ENCODE data around the gene CACNA1E.

CACNA1E gene

GRCh38 chr1:181680871-181681270 is 197.6 kb downstream of the CACNA1E start:
- no peak for DNase-seq (ENCODE audit: low read depth in 2 of 2)

- DNase-seq (ENCODE audit: low read depth in 2 of 2), result no peak
Measured at GRCh38 chr1:181685211-181685610, 201.9 kb downstream of the CACNA1E start.

GRCh38 chr1:181701891-181702290 is 218.6 kb downstream of the CACNA1E start:
- no peak for DNase-seq (ENCODE audit: low read depth in 2 of 2)

DNA sequence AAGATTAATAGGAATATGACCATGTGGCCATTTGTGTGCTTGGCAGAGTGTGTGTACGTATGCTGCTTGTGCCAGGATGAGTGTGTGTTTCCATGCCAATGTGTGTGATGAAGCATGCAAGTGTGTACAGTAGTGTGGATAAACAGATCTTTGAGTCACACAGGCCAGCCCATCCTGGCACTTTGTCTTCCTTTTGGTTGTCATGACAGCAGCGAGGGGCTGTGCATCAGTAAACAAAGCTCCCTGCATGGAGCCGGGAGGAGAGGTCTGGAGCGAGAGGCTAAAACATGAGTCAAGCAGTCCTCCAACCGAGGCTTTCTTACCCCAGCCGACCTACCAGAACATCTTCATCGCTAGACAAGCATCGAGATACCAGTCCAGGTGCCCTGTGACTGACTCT is 221.2 kb downstream of the CACNA1E start:
- DNase-seq (ENCODE audit: low read depth in 2 of 2), result no peak

DNA sequence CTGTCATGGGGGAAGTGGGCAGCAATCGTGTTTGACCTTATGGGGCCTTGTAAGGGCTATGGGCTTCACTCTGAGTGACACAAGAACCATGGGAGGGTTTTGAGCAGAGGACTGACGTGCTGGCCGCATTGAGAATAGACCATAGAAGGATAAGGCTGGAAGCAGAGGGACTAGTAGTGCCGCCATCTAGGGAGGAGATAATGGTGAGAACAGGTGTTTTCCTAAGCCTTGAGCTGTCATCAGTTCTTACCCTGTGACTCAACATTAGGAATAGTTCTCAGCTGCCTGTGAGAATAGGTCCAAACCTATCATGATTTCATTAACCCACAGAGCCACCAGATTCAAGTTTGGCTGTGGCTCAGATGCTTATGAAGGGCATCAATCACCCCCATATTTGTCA is 228.5 kb downstream of the CACNA1E start:
- DNase-seq (ENCODE audit: low read depth in 2 of 2), result no peak

DNA sequence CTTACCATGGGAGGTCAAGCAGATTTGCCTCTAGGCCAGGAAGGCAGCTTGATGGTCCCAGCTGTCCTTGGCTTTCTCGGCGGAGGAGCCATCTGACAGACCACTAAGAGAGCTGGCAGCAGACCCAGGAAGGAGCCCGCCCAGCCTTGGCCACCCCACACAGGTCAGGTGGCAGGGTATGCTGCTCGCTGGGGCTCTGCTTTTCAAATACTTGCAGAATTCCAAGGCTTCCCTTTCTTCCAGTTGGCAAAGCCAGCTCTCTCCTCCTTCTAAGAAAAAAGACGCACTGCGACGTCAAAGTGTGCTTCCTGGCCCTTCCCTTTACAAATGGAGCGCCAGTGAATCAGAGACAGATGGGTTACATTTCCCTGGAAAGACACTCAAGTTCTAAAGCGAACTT is 229.4 kb downstream of the CACNA1E start:
- DNase-seq (ENCODE audit: low read depth in 2 of 2), result no peak

DNA sequence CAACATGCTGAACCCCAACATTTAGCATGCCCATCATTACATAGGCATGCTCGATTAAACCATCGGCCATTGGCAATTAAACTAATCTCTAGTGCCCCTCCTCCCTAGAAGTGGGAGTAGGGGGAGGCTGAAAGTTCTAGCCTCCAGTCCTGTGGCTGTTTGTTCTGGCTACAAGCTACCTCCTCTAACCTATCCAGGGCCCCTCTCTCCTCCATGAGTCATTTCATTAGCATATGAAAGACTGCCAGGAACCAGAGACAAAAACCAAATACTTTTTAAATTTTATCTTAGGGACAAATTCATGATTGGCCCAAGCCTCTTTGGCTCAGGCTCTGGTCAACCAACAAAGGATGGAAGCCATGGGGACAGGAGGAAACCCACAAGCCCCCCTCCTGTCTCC is 231.1 kb downstream of the CACNA1E start:
- no peak for DNase-seq (ENCODE audit: low read depth in 2 of 2)

GRCh38 chr1:181718034-181718433 is 234.7 kb downstream of the CACNA1E start:
- DNase-seq (ENCODE audit: low read depth in 2 of 2), result no peak

DNA sequence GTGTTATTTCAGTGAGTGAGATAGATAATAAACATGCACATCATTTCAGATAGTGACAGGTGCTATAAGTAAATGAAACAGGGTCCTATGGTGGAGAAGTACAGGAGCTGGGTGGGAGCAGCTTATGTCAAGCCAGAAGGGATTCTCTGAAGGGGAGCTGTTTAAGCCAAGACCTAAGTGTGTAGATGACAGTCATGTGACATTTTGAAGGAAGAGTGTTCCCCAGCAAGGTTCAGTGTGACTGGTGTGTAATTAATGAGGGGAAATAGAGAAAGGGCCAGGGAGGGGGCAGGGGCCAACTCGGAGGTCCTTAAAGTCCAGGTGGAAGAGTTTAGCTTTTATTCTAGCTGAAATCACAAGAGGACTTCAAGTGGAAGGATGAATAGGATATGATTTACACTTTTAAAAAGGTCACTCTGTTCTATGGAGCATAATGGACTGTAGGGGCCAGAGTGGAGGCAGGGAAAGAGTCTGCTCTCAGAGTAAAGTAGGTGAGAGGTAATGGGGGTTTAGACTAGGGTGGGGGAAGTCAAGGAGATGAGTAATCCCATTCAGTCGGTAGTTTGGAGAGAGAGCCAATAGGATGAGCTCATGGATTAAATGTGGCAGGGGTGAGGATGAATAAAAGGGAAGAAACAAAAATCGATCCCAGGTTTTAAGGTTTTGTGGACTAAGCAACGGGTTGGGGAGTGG is 243.1 kb downstream of the CACNA1E start:
- no peak for DNase-seq (ENCODE audit: low read depth in 2 of 2)

DNA sequence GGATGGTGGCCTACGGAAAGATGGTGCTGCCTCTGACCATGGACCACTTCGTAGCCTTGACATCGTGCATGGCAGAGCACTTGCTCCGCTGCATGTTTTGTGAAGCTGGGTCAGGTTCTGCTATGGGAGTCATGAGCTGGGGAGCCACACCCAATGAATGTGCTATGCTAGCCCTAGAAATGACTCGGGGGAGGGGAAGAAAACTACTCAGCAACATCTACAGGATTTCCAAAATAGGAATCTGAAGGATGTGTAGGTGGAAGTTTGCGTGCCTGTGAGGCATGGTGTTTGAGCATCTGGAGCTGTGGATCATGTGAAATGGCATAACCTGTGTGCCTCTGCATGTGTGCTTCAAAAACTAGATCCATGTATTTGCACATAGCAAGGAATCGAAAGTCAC is 247.3 kb downstream of the CACNA1E start:
- DNase-seq (ENCODE audit: low read depth in 2 of 2), result no peak

DNA sequence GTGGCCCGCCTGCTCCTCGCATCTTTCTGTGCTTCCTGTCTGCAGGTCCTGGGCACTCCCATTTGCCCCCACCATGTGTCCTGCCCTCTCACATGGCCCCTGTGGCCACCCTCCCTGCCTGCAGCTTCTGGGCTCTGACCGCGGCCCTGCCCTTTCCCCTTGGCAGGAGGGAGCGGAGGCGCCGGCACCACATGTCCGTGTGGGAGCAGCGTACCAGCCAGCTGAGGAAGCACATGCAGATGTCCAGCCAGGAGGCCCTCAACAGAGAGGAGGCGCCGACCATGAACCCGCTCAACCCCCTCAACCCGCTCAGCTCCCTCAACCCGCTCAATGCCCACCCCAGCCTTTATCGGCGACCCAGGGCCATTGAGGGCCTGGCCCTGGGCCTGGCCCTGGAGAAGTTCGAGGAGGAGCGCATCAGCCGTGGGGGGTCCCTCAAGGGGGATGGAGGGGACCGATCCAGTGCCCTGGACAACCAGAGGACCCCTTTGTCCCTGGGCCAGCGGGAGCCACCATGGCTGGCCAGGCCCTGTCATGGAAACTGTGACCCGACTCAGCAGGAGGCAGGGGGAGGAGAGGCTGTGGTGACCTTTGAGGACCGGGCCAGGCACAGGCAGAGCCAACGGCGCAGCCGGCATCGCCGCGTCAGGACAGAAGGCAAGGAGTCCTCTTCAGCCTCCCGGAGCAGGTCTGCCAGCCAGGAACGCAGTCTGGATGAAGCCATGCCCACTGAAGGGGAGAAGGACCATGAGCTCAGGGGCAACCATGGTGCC is 249.1 kb downstream of the CACNA1E start:
- DNase-seq (ENCODE audit: low read depth in 2 of 2), result no peak

GRCh38 chr1:181733486-181733885 is 250.2 kb downstream of the CACNA1E start:
- no peak for DNase-seq (ENCODE audit: low read depth in 2 of 2)

DNA sequence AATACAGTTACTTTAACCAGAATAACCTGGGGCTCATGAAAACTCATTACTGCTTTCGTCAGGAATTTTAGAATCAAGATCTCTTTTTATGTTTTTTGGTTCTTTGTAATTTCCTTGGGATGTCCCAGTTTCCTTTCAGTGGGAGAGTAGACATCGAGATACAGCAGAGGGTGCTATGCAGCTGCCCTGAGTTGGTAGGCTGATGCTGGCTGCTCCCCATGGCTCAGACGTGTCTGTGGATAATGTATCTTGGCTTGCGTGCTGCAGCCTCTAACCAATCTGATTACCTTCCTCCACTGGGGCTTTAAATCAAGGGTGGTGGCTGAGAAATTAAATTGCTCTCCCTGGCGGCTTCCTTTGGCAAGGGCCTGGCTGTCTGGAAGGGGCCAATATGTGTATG is 253.7 kb downstream of the CACNA1E start:
- no peak for DNase-seq (ENCODE audit: low read depth in 2 of 2)

DNA sequence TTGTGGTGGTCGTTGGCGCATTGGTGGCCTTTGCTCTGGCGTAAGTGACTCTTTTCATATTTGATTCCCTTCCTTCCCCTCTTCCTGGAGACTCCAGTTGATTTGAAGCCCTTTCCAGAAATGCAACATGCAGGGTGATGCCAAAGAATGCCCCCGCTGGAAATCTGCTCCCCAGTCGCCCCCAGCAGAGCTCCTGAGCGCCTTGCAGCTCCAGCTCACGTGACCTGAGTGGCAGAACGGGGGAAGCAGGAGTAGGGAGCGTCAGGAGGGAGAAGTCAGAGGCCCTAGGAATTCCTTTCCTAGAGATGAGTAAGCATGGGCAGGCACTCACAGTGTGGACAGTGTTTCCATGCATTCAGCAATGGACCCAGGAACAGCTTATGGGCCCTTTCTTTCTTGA is 255.9 kb downstream of the CACNA1E start:
- DNase-seq (ENCODE audit: low read depth in 2 of 2), result no peak

DNA sequence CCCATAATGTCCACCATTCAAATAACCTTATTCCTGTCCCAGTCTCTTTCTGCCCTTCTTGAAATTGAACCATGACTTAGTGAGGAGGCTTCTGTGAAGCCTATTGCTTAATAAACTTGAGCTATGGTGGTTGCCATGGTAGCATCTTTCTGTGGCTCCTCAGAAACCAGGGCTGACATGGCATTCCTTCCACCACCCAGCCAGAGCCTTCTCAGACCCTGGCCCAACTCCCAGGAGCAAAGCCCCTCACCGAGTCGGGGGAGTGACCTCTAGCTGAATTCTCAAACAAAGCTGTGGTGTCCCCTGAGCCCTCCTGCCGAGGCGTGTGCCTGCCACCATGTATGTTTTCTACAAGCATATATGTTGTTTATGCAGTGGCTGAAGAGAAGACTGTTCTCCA is 259.1 kb downstream of the CACNA1E start:
- no peak for DNase-seq (ENCODE audit: low read depth in 2 of 2)

DNA sequence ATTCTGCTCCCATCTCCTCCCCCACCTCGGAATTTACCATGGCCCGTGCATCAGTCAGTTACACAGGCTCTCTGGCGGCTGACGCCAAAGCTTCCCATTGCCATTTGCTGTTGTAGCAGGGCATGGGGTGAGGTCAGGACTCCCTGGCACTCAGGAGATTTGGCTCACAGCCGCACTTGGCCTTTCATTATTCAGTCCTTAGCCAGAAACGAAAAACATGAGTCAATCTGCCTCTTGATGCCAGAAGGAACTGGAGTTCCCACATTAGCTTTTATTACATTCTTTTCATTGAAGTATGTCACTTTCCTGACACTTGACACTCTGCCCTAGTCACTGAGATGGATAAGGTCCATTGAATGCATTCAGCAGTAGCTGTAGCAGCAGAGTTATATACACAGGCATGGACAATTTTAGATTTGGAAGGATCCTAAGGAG is 260.6 kb downstream of the CACNA1E start:
- no peak for DNase-seq (ENCODE audit: low read depth in 2 of 2)

DNA sequence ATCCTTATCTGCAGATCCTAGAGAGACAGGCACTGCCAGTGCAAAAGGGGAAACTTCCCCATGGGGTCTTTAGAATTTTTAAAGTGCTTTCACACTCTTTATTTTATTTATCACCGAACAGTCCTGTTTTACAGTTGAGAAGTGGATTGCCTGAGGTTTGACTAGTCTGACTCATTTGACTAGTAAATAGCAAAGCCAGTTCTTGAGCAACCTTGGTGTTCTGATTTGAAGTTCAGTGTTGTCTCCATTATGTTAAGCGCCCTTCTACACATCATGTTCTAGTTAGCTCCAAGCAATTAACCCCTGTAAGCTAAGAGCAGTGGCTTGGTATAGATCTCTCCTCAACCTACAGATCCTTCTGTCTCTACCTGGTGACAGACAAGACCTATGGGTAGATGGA is 262.9 kb downstream of the CACNA1E start:
- DNase-seq (ENCODE audit: low read depth in 2 of 2), result no peak

DNA sequence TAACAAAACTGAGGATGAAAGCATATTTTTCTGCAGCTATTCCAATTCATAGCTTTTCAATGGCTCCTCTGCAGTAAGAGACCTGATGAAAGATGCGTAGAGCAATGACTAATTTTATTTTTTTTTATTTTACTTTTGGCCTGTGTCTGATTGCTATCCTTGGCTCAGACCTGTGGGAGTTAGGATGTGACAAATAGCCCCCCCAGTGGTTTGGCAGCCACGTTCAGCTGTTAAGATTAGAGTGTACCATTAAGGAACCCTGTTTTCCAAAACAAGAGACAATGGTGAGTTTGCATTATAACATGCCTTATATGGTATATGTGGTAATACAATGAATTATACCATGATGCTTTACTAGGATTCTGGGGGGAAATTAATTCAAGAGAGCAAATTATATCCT is 264.7 kb downstream of the CACNA1E start:
- DNase-seq (ENCODE audit: low read depth in 2 of 2), result no peak

DNA sequence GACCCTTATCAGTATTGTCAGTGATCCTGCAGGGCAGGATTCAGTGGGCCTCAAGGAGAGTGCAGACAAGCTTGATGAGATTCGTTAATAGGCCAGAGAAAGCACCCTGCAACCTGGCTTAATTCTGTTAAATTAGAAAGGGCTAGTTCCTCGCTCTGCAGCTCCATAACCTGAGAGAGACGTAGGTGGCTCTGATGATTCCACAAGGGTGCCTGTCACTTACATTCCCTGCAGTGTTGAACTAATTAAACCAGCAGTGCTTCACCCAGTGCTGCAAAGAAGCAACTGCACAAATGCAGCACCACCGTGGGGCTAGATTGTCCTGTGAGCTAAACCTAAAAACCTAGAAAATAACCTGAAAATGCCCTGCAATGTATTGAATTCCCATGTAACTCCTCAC is 270.8 kb downstream of the CACNA1E start:
- no peak for DNase-seq (ENCODE audit: low read depth in 2 of 2)

DNA sequence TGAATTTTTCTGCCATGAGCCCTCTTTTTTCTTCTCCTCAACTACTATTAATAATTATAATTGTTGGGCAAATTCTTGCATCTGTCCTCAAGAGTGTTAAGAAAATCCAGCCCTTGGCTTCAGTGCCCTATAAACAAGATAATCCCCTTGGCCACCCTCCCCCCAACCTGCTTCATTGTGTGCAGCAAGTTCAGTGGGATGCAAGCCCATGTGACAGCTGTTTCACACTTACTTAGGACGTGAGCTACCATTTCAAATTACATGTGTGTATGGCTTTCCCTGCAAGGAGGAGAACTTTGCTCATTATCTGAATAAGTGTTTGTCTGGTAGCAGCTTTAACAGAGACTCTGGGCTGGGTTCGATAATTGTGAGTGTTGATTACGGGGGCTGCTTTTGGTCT is 276.2 kb downstream of the CACNA1E start:
- DNase-seq (ENCODE audit: low read depth in 2 of 2), result no peak

GRCh38 chr1:181763736-181764135 is 280.4 kb downstream of the CACNA1E start:
- no peak for DNase-seq (ENCODE audit: low read depth in 2 of 2)

DNA sequence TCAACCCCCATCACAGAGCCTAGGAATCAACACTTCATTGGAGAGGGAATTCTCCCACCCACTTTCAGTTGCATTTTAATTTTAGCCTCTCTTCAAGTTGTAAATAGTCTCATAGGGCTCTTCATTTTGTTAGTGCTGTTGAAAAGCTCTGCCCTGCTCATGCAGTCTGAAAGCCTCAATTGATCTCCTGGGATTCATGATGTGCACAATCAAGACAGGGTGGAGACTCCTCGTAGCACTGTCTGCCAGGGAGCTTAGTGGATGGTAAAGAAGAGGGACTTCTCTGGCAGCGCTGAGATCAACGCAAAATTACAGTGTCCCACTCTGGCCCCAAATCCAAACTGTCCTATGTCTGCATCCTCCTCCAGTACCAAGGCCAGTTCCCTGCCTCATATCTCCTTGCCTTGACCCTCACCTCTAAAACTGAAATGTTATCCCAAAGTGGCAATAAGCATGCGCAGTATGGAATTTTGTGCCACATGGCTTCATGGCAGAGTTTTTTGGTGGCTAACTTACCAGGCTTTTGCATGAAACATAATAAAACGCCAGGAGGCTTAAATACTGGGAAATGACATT is 282.2 kb downstream of the CACNA1E start:
- DNase-seq (ENCODE audit: low read depth in 2 of 2), result no peak

All from stimulated activated CD4-positive, alpha-beta T cell treated with anti-CD3 and anti-CD28 coated beads, Interleukin-1b, Interleukin-23, amount 100 ng/mL, for 4 hours (primary cell).